Adrenal gland (tissue), 12 donors: ENCODE results near the gene PEX14. TPM values are rescaled to one million over a fixed set of nuclear protein-coding genes. Genes with fewer than 3 reads are reported as not detected.

Experiments used
- DNase-seq, 7 donors: peaks; one replicate each; pipeline ENCODE4 v3.0.0-alpha.2; 2019 to 2020
- H3K27ac ChIP-seq, 5 donors: fragments of 200-600 bp; sonication (generic) in 4 of 5; 1 replicate in 3 of 5; 2 replicates in 2 of 5; pipeline versions ENCODE4 v1.5.1 to v1.8.0; 2016 to 2020; ENCODE audit warnings: mild to moderate bottlenecking in 1 of 5
- H3K27me3 ChIP-seq: fragments of 200-600 bp; 2 replicates; pipeline ENCODE4 v1.8.0; 2021
- H3K36me3 ChIP-seq, 2 donors: fragments of 200-600 bp; replicated peaks in 1 of 2; 1 replicate in 1 of 2; 2 replicates in 1 of 2; pipeline versions ENCODE4 v1.5.1 to v1.8.0; 2018 to 2022
- H3K4me1 ChIP-seq, 2 donors: fragments of 200-600 bp; replicated peaks in 1 of 2; 1 replicate in 1 of 2; 2 replicates in 1 of 2; pipeline versions ENCODE4 v1.5.1 to v1.8.0; 2018 to 2021
- H3K4me3 ChIP-seq, 4 donors: fragments of 200-600 bp; sonication (generic) in 3 of 4; one replicate each; pipeline ENCODE4 v1.5.1; 2016 to 2018
- H3K9me3 ChIP-seq, 3 donors: fragments of 200-600 bp; sonication (generic) in 1 of 3; replicated peaks in 1 of 3; 1 replicate in 2 of 3; 2 replicates in 1 of 3; pipeline versions ENCODE4 v1.5.1 to v1.8.0; 2016 to 2021
- POLR2A ChIP-seq, 2 donors: fragments of 450-650 bp; IDR thresholded peaks; one replicate each; pipeline ENCODE4 v1.6.1; 2017; ENCODE audit warnings: antibody characterized with exemption in 2 of 2, mild to moderate bottlenecking in 2 of 2, moderate library complexity in 1 of 2
- WGBS, 4 donors: extraction: QIAGEN DNeasy Blood & Tissue Kit in 2 of 4; methylation state at CpG; one replicate each; pipeline versions ENCODE4 v1.1.5 to v1.1.7; 2013 to 2017; 5-methylcytosine and 5-hydroxymethylcytosine counted together
- intact Hi-C, 2 donors: fragments of 100-400 bp; cut with DNase I; formaldehyde crosslinking; loops; one replicate each; pipeline versions ENCODE4 v1.14.1 to v1.15.0; 2022 to 2023
- polyA plus RNA-seq, 3 donors: library from polyadenylated mRNA; stranded (reverse); fragments of 200-250 nt in 2 of 3; fragments of 350-450 nt in 1 of 3; fragmentation: Illumina TruSeq in 1 of 3; extraction: RNeasy Lipid Tissue Mini Kit (QIAGEN cat#74804) in 1 of 3; gene quantifications; one replicate each; pipeline ENCODE4 v1.2.3, GENCODE V29; 2013 to 2014
- total RNA-seq, 9 donors: library from RNA; depleted of rRNA in 4 of 9; stranded (reverse); fragments of >200 nt in 4 of 9; fragments of 120-200 nt in 1 of 9; fragmentation: NEBNext Ultra II Directional in 1 of 9; extraction: Animal tissue kit (Norgen Biotek cat#: 25700) in 1 of 9; gene quantifications; one replicate each; pipeline versions ENCODE4 v1.1.0 to v1.2.4, GENCODE V29; 2013 to 2023
- TF ChIP-seq, protein P1 (sequence below), 6 experiments: fragments of 450-650 bp in 4 of 6; fragments of 200-600 bp in 2 of 6; sonication (generic) in 1 of 6; IDR thresholded peaks; 1 replicate in 5 of 6; 2 replicates in 1 of 6; pipeline versions ENCODE4 v1.5.1 to v1.8.0; 2016 to 2021; ENCODE audit warnings: antibody characterized with exemption in 6 of 6, mild to moderate bottlenecking in 2 of 6, moderate library complexity in 1 of 6
- donor health status: healthy with polysubstance abuse.
- donor health status: Bipolar disorder and iron deficiency.
- donor health status: DM: yes; HTN: yes; CAD: no.
- donor health status: DM: no; HTN: no; CAD: no.
- donor health status: DM: no; HTN: no; CAD: no.
- donor health status: DM: yes; HTN: yes; CAD: no.

Gene PEX14
- total and polyA plus RNA-seq, 12 donors, result 9.7 to 23.9 (median 18.1) TPM

DNA sequence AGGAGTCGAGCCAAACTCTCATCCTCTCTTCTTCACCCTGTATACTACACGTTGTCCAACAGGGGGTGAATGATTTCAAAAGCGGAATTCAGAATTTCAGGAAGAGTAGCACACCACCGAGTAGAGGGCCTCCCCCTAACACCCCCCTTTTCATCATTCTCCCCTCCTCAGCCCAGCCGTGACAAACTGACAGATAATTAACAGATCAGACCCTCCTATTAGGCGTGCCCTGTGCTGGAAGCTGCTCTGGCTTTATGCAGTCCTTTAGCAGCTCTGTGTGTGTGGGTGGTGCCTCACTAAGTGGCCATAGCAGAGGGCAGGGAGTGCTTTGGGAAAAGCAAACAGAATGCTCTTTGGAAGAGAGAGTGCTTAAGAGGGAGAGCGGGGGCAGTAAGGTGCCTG lies 44.3 kb downstream of the PEX14 start:
- peak in 1 of 7 donors; percentile 47 for DNase-seq
- WGBS, 4 donors, result 60 to 73% (median 66%) methylated on average over 7 of the region's 7 CpGs
- intact Hi-C loops, result no loop called here
- Histone ChIP-seq H3K9me3 (no peaks in the 10 kb centered on the region), H3K36me3 (no peaks in the 10 kb centered on the region), H3K4me3 (no peak overlapping the region), H3K27ac (no peak overlapping the region), H3K27me3 (no peaks in the 10 kb centered on the region), H3K4me1 (peaks cover 14 to 34% of the 10 kb centered on the region in 2 donors)
- TF ChIP-seq POLR2A (IDR thresholded peaks at IDR 0.05), result no peak
- TF ChIP-seq, protein P1, sequence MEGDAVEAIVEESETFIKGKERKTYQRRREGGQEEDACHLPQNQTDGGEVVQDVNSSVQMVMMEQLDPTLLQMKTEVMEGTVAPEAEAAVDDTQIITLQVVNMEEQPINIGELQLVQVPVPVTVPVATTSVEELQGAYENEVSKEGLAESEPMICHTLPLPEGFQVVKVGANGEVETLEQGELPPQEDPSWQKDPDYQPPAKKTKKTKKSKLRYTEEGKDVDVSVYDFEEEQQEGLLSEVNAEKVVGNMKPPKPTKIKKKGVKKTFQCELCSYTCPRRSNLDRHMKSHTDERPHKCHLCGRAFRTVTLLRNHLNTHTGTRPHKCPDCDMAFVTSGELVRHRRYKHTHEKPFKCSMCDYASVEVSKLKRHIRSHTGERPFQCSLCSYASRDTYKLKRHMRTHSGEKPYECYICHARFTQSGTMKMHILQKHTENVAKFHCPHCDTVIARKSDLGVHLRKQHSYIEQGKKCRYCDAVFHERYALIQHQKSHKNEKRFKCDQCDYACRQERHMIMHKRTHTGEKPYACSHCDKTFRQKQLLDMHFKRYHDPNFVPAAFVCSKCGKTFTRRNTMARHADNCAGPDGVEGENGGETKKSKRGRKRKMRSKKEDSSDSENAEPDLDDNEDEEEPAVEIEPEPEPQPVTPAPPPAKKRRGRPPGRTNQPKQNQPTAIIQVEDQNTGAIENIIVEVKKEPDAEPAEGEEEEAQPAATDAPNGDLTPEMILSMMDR (IDR thresholded peaks at IDR 0.05), result no peak

- Histone ChIP-seq H3K27ac (no peak overlapping the region), H3K4me1 (peaks cover 14 to 32% of the 10 kb centered on the region in 2 donors), H3K4me3 (no peak overlapping the region), H3K27me3 (no peaks in the 10 kb centered on the region), H3K9me3 (no peaks in the 10 kb centered on the region), H3K36me3 (no peaks in the 10 kb centered on the region)
- no peak for DNase-seq
- WGBS, 4 donors, result 92 to 94% (median 92%) methylated on average over 6 of the region's 6 CpGs
- intact Hi-C loops, result no loop called here
- TF ChIP-seq, protein P1 (IDR thresholded peaks at IDR 0.05), result no peak
- no peak for TF ChIP-seq POLR2A (IDR thresholded peaks at IDR 0.05)
Observed at GRCh38 chr1:10520497-10520896, 45.7 kb downstream of the PEX14 start.

GRCh38 chr1:10520952-10521351 lies 46.2 kb downstream of the PEX14 start:
- intact Hi-C loops, result no loop called here
- Histone ChIP-seq H3K9me3 (no peaks in the 10 kb centered on the region), H3K4me1 (peaks cover 14 to 27% of the 10 kb centered on the region in 2 donors), H3K27ac (no peak overlapping the region), H3K27me3 (no peaks in the 10 kb centered on the region), H3K4me3 (no peak overlapping the region), H3K36me3 (no peaks in the 10 kb centered on the region)
- 61 to 72% (median 69%) methylated on average over 1 of the region's 1 CpG for WGBS, 4 donors
- TF ChIP-seq POLR2A (IDR thresholded peaks at IDR 0.05), result no peak
- TF ChIP-seq, protein P1 (IDR thresholded peaks at IDR 0.05), result no peak
- no peak for DNase-seq

GRCh38 chr1:10521537-10522157 lies 46.9 kb downstream of the PEX14 start:
- no peaks in the 10 kb centered on the region for H3K27me3 ChIP-seq
- H3K27ac ChIP-seq, result peak overlapping the region in 2 of 5 donors; percentile 13 to 35
- 63 to 71% (median 68%) methylated on average over 8 of the region's 8 CpGs for WGBS, 4 donors
- H3K4me1 ChIP-seq, result peaks cover 9 to 24% of the 10 kb centered on the region in 2 donors
- DNase-seq, result no peak
- intact Hi-C loops, result no loop called here
- no peak for TF ChIP-seq POLR2A (IDR thresholded peaks at IDR 0.05)
- TF ChIP-seq, protein P1 (IDR thresholded peaks at IDR 0.05), result no peak
- H3K4me3 ChIP-seq, result no peak overlapping the region
- no peaks in the 10 kb centered on the region for H3K9me3 ChIP-seq
- no peaks in the 10 kb centered on the region for H3K36me3 ChIP-seq
